Left renal pelvis (tissue), 4 donors: Measurements from ENCODE around the gene SPANXN3. TPM values are rescaled to one million over a fixed set of nuclear protein-coding genes. Genes with fewer than 3 reads are reported as not detected.
"Not testable (repeated sequence)": the region's sequence is repeated elsewhere in the genome, so short reads cannot be mapped to it uniquely, and the experiment has no call there.

Experiments used
- DNase-seq, 4 donors: peaks; one replicate each; pipeline ENCODE4 v3.0.0-alpha.2; 2013; ENCODE audit warnings: low read depth in 4 of 4, low spot score in 3 of 4
- polyA plus RNA-seq, 4 donors: library from polyadenylated mRNA; unstranded; fragments of 120-200 nt; gene quantifications; one replicate each; pipeline ENCODE4 v1.2.1, GENCODE V29; 2013; ENCODE audit not compliant: insufficient read length in 4 of 4

SPANXN3 gene, protein sequence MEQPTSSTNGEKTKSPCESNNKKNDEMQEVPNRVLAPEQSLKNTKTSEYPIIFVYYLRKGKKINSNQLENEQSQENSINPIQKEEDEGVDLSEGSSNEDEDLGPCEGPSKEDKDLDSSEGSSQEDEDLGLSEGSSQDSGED
- polyA plus RNA-seq: not detected

DNA sequence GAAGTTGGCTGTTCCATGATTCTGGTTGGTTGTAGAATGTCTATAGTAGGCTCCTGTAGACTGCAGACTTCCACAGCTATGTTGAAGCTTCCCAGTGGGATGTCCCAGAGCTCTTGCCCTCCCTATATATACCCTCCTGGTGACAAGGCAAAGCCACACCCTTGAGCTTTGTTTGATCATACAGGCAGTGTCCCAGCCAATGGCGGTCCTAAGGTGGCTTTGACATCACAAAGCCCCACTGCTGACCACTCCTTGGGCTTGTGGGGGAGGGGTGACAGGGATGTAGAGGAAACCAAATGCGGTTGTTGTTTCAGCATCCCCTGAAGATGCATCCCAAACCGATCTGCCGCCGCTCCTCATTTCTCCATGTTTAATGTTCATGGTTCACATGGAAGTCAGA lies at the start of gene SPANXN3:
SPANXN3 (minus strand) TSS at position 101 of the 400 bp plus-strand sequence; CDS start at position 17, 84 bp downstream.
- DNase-seq: not testable (repeated sequence)

DNA sequence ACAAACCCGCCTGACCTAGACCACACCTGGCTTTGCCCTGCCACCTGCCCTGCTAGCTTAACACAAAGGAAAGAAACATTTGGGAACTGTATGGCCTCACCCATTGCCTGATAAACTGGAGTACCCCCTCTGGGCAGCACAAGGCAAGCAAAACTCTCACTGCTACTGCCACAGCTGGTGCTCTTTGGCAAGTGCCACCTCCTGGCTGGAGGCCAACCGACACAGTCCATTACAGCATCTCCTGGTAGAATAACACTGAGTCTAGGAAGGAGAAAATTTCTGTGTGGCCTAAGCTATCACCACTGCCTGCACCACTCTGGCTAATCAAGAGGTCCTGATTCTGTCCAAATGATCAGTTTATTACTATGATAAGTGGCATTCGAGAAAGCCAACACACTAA lies 18.9 kb upstream of the SPANXN3 start:
- no peak for DNase-seq

DNA sequence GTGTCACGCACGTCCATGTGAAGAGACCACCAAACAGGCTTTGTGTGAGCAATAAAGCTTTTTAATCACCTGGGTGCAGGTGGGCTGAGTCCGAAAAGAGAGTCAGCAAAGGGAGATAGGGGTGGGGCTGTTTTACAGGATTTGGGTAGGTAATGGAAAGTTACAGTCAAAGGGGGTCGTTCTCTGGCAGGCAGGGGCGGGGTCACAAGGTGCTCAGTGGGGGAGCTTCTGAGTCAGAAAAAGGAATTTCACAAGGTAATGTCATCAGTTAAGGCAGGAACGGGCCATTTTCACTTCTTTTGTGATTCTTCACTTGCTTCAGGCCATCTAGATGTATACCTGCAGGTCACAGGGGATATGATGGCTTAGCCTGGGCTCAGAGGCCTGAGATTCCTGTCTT lies 15.1 kb downstream of the SPANXN3 start:
- not testable (repeated sequence) for DNase-seq

DNA sequence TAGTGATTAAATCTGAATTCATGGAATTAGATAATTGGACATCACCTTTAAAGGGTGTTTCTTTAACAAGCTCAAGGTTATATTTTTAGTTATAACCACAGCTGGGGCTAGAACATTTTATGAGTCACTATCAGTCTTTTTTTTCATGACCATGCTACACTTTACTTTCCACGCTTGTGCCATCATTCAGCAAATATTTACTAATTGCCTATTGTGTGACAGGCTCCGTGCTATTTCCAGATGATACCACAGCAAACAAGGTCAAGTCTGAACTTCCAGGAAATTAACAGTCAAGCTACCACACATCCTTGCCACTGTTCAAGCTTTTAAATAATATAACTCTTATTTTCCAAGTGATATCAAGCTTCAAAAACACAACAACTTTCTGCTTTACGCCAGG lies 16.5 kb downstream of the SPANXN3 start:
- no peak for DNase-seq

DNA sequence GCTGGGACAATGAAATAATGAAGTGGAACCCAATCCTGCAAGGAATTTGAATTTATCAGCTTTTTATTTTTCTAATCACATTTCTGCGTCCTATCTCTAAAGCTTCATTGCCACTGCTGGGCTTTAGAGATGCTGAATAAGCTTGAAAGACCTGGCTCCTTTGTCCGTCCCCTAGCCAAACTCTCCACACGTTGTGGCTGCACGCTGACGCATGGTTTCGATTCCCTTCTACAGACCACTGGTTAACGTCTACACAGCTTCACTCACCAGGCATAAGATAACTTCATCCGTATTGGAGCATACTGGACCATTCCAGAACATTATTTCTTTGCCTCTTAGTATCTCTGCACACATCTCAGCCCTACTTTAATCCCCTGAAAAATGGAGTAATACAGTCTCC lies 31.2 kb downstream of the SPANXN3 start:
- DNase-seq: no peak

DNA sequence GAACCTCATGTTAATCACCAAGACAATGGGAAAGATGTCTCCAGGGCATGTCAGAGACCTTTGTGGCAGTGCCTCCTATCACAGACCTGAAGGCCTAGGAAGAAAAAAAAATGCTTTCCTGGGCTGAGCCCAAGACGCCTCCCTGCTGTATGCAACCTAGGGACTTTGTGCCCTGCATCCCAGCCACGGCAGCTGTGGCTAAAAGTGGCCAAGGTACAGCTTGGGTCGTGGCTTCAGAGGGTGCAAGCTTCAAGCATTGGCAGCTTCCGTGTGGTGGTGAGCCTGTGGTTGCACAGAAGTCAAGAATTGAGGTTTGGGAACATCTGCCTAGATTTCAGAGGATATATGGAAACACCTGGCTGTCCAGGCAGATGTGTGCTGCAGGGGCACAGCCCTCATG lies 40.5 kb downstream of the SPANXN3 start:
- no peak for DNase-seq

DNA sequence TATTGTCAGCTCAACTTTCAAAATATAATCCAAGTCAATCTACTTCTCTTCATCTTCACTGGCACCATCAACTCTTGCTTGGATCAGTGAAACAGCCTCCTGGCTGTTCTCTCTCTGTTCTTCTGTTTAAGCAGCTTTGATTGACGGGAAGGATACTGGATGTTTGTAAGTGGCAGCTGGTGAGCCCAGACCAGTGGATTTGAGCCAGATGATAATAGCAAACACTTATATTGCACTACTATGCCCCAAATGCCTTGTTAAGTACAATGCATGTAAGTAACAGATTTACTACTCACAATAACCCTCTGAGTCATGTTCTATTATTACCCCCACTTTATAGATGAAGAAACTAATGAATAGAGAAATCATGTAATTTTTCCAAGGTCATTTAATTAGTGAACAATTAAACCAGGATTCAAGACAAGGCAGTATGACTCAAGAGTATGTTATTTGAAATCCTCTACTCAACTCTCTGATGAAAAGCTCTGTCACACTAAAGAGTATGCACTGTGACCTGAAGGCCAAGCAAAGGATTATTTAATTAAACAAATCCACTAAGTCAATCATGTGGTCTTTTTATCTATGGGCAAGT lies 44.8 kb downstream of the SPANXN3 start:
- DNase-seq: no peak

DNA sequence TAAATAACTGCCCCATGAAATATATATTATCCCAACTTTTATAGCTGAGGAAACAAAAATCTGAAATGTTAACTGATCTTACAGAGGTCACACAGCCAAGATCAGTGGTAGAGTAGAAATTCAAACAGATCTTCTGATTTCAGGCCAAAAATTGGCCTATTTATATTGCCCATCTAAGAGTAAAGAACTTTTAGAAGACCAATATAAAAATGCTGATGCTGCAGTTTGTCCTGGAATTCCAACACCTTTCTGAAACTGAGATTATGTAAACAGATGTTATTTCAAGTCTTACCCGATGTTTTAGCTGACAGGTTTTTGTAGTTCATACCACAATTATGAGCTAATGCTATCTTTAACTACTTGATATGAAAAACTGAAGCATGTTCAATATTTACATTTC lies 51.1 kb downstream of the SPANXN3 start:
- no peak for DNase-seq

DNA sequence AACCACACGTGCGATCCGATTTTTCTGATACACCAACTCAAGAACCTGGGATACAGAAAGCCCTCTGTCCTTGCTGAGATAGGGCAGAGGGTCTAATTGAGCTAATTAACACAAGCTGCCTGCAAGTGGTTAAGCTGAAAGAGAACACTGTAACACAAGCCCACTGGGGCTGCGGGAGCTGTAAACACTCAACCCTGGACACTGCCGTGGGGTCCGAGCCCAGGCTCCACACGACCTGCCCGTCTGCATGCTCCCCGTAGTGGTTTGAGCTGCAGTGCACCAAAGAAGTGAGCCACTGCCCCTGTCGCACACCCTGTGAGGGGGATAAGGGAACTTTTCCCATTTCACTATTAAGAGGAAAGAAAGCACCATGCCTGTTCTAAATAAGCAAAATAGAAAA lies 54.6 kb downstream of the SPANXN3 start:
- no peak for DNase-seq

DNA sequence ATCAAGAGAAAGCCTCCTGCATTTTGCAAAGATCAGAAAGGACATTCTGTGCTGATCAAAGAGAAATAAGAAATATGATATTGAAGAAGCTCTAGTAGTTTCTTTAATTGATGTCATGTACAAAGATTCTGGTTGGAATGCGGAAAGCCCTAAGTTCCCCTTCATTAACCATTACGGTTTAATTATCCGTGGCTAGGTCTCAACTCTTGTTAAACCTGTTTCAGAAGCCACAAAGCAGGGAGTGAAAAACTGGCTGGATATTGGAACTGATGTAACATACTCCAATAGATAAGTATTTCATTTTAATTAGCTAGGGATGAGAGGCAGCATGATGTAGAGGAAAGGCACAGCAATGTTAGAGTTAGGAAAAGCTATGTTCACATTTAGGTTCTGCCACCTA lies 55.7 kb downstream of the SPANXN3 start:
- peak in 2 of 4 donors; percentile 18 to 32 for DNase-seq

Other genes starting within 250 kb of the SPANXN3 start
- 10 to 100 TPM in 3 of 4 donors, 1 to 10 TPM in 1; 3.4 to 21.4 (median 14.3) TPM for gene SLITRK4, start 118.6 kb upstream of the SPANXN3 start, polyA plus RNA-seq
- gene SPANXN2, start 203.3 kb upstream of the SPANXN3 start, polyA plus RNA-seq: not detected